ENCODE measurements around the gene BNC2.

- no peak for TF ChIP-seq CTCF (IDR thresholded peaks at IDR 0.05; ENCODE audit: insufficient read depth, low read depth, low read length)
- no peak for TF ChIP-seq EZH2 (IDR thresholded peaks at IDR 0.05; ENCODE audit: insufficient read depth, low read length)
These were observed 499.8 kb downstream of the BNC2 start for GRCh38 chr9:16370647-16371046.

Data from astrocyte (in vitro differentiated cells and primary cell).